ENCODE results near the gene IL6ST. TPM values are rescaled to one million over a fixed set of nuclear protein-coding genes. Genes with fewer than 3 reads are reported as not detected.
"Not testable (repeated sequence)": the region's sequence is repeated elsewhere in the genome, so short reads cannot be mapped to it uniquely, and the experiment has no call there.

Gene IL6ST
- 458 TPM for total RNA-seq

- Histone ChIP-seq H3K4me1 (ENCODE audit: insufficient read depth, low read length) (peaks cover 38% of the 10 kb centered on the region), H3K27me3 (ENCODE audit: insufficient read depth, low read length) (no peaks in the 10 kb centered on the region), H3K4me3 (ENCODE audit: low read length) (peak within 1 kb of the TSS; percentile 93), H3K9me3 (ENCODE audit: low read depth, low read length) (no peaks in the 10 kb centered on the region)
Measured at GRCh38 chr5:55994495-55994997, at the start of gene IL6ST. TSS of gene IL6ST (minus strand) at chr5:55994963. CDS start at chr5:55976278, 18,685 bp downstream.

GRCh38 chr5:56039985-56040384 is 45.2 kb upstream of the IL6ST start:
- H3K9me3 ChIP-seq (ENCODE audit: low read depth, low read length) = no peaks in the 10 kb centered on the region
- no peak overlapping the region for H3K4me3 ChIP-seq (ENCODE audit: low read length)
- peaks cover 23% of the 10 kb centered on the region for H3K4me1 ChIP-seq (ENCODE audit: insufficient read depth, low read length)
- H3K27me3 ChIP-seq (ENCODE audit: insufficient read depth, low read length) = no peaks in the 10 kb centered on the region

- not testable (repeated sequence) for H3K9me3 ChIP-seq (ENCODE audit: low read depth, low read length); H3K4me3 ChIP-seq (ENCODE audit: low read length); H3K27me3 ChIP-seq (ENCODE audit: insufficient read depth, low read length)
- peaks cover 19% of the 10 kb centered on the region for H3K4me1 ChIP-seq (ENCODE audit: insufficient read depth, low read length)
Measured at GRCh38 chr5:56038206-56038605, 43.4 kb upstream of the IL6ST start.

GRCh38 chr5:56037531-56038010 is 42.8 kb upstream of the IL6ST start:
- Histone ChIP-seq H3K9me3 (ENCODE audit: low read depth, low read length) (no peaks in the 10 kb centered on the region), H3K27me3 (ENCODE audit: insufficient read depth, low read length) (no peaks in the 10 kb centered on the region), H3K4me3 (ENCODE audit: low read length) (no peak overlapping the region), H3K4me1 (ENCODE audit: insufficient read depth, low read length) (peaks cover 19% of the 10 kb centered on the region)

GRCh38 chr5:56035394-56035793 is 40.6 kb upstream of the IL6ST start:
- peaks cover 17% of the 10 kb centered on the region for H3K4me1 ChIP-seq (ENCODE audit: insufficient read depth, low read length)
- not testable (repeated sequence) for H3K27me3 ChIP-seq (ENCODE audit: insufficient read depth, low read length); H3K4me3 ChIP-seq (ENCODE audit: low read length); H3K9me3 ChIP-seq (ENCODE audit: low read depth, low read length)

- not testable (repeated sequence) for H3K4me3 ChIP-seq (ENCODE audit: low read length); H3K27me3 ChIP-seq (ENCODE audit: insufficient read depth, low read length); H3K9me3 ChIP-seq (ENCODE audit: low read depth, low read length)
- H3K4me1 ChIP-seq (ENCODE audit: insufficient read depth, low read length) = peaks cover 20% of the 10 kb centered on the region
Measured at GRCh38 chr5:56029871-56030630, 35.3 kb upstream of the IL6ST start.

GRCh38 chr5:56029457-56029856 is 34.7 kb upstream of the IL6ST start:
- Histone ChIP-seq H3K9me3 (ENCODE audit: low read depth, low read length) (no peaks in the 10 kb centered on the region), H3K27me3 (ENCODE audit: insufficient read depth, low read length) (no peaks in the 10 kb centered on the region), H3K4me3 (ENCODE audit: low read length) (no peak overlapping the region), H3K4me1 (ENCODE audit: insufficient read depth, low read length) (peaks cover 20% of the 10 kb centered on the region)

- H3K27me3 ChIP-seq (ENCODE audit: insufficient read depth, low read length) = no peaks in the 10 kb centered on the region
Measured at GRCh38 chr5:56028708-56029107, 33.9 kb upstream of the IL6ST start.

GRCh38 chr5:56026863-56027300 is 32.1 kb upstream of the IL6ST start:
- no peaks in the 10 kb centered on the region for H3K9me3 ChIP-seq (ENCODE audit: low read depth, low read length)
- H3K27me3 ChIP-seq (ENCODE audit: insufficient read depth, low read length) = no peaks in the 10 kb centered on the region
- H3K4me3 ChIP-seq (ENCODE audit: low read length) = no peak overlapping the region
- peaks cover 20% of the 10 kb centered on the region for H3K4me1 ChIP-seq (ENCODE audit: insufficient read depth, low read length)

More at GRCh38 chr5:56028708-56029107, 33.9 kb upstream of the IL6ST start:
- Histone ChIP-seq H3K4me1 (ENCODE audit: insufficient read depth, low read length) (peaks cover 20% of the 10 kb centered on the region), H3K4me3 (ENCODE audit: low read length) (no peak overlapping the region), H3K9me3 (ENCODE audit: low read depth, low read length) (no peaks in the 10 kb centered on the region)

- Histone ChIP-seq H3K4me1 (ENCODE audit: insufficient read depth, low read length) (peaks cover 20% of the 10 kb centered on the region), H3K4me3 (ENCODE audit: low read length) (no peak overlapping the region), H3K9me3 (ENCODE audit: low read depth, low read length) (no peaks in the 10 kb centered on the region), H3K27me3 (ENCODE audit: insufficient read depth, low read length) (no peaks in the 10 kb centered on the region)
Measured at GRCh38 chr5:56025151-56025885, 30.6 kb upstream of the IL6ST start.

- Histone ChIP-seq H3K4me3 (ENCODE audit: low read length) (no peak overlapping the region), H3K27me3 (ENCODE audit: insufficient read depth, low read length) (no peaks in the 10 kb centered on the region), H3K4me1 (ENCODE audit: insufficient read depth, low read length) (peaks cover 20% of the 10 kb centered on the region), H3K9me3 (ENCODE audit: low read depth, low read length) (no peaks in the 10 kb centered on the region)
Measured at GRCh38 chr5:56024810-56025150, 30.0 kb upstream of the IL6ST start.

- peaks cover 23% of the 10 kb centered on the region for H3K4me1 ChIP-seq (ENCODE audit: insufficient read depth, low read length)
- H3K9me3 ChIP-seq (ENCODE audit: low read depth, low read length) = no peaks in the 10 kb centered on the region
- no peaks in the 10 kb centered on the region for H3K27me3 ChIP-seq (ENCODE audit: insufficient read depth, low read length)
- no peak overlapping the region for H3K4me3 ChIP-seq (ENCODE audit: low read length)
Measured at GRCh38 chr5:56023296-56023695, 28.5 kb upstream of the IL6ST start.

- Histone ChIP-seq H3K9me3 (ENCODE audit: low read depth, low read length) (no peaks in the 10 kb centered on the region), H3K4me3 (ENCODE audit: low read length) (no peak overlapping the region), H3K4me1 (ENCODE audit: insufficient read depth, low read length) (peaks cover 4% of the 10 kb centered on the region), H3K27me3 (ENCODE audit: insufficient read depth, low read length) (no peaks in the 10 kb centered on the region)
Measured at GRCh38 chr5:56019306-56020272, 24.8 kb upstream of the IL6ST start.

GRCh38 chr5:56018832-56019231 is 24.1 kb upstream of the IL6ST start:
- no peaks in the 10 kb centered on the region for H3K27me3 ChIP-seq (ENCODE audit: insufficient read depth, low read length)
- H3K4me1 ChIP-seq (ENCODE audit: insufficient read depth, low read length) = peaks cover 4% of the 10 kb centered on the region
- H3K4me3 ChIP-seq (ENCODE audit: low read length) = no peak overlapping the region
- H3K9me3 ChIP-seq (ENCODE audit: low read depth, low read length) = no peaks in the 10 kb centered on the region
